GM18526 (cell line): Measurements from ENCODE around the gene CLCN7.

ENCODE experiments used
- POLR2A ChIP-seq: IDR thresholded peaks from 3 replicates; pipeline ENCODE4 v1.6.1; 2011; ENCODE audit not compliant: insufficient read length; ENCODE audit errors: extremely low read depth

CLCN7 gene

GRCh38 chr16:1505073-1505844, 30.4 kb upstream of the CLCN7 start:
- TF ChIP-seq POLR2A = no peak

DNA sequence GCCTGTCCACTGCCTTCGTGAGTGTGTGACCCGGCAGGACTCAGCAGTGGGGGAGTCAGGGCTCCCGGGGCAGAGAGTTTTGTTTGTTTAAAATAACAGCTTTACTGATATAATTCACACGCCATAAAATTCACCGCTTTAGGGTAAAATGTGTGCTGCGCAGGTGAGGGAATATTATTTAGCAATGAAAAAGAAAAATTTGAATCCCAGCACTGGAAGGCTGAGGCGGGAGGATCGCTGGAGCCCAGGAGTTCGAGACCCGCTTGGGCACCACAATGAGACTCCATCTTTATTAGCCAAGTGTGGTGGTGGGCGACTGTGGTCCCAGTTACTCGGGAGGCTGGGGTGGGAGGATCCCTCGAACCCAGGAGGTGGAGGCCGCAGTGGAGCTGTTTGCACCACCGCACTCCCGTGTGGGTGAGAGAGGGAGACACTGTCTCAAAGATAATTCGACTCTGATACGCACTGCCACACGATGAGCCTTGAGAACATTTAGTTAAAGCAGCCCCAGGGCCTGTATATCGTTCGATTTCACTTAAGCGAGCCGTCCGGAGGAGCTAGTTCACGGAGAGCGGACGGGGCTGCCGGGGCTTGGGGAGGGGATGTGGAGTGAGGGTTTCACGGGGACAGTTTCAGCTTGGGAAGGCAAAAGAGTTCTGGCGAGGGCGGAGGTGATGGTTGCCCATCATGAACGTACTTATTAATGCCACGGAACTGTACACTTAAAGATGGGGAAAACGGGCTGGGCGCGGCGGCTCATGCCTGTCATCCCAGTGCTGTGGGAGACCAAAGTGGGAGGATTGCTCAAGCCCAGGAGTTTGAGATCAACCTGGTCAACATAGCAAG, 28.5 kb upstream of the CLCN7 start:
- no peak for TF ChIP-seq POLR2A

GRCh38 chr16:1502092-1503004, 27.5 kb upstream of the CLCN7 start:
- TF ChIP-seq POLR2A = no peak

GRCh38 chr16:1501630-1502029, 26.8 kb upstream of the CLCN7 start:
- TF ChIP-seq POLR2A = no peak

DNA sequence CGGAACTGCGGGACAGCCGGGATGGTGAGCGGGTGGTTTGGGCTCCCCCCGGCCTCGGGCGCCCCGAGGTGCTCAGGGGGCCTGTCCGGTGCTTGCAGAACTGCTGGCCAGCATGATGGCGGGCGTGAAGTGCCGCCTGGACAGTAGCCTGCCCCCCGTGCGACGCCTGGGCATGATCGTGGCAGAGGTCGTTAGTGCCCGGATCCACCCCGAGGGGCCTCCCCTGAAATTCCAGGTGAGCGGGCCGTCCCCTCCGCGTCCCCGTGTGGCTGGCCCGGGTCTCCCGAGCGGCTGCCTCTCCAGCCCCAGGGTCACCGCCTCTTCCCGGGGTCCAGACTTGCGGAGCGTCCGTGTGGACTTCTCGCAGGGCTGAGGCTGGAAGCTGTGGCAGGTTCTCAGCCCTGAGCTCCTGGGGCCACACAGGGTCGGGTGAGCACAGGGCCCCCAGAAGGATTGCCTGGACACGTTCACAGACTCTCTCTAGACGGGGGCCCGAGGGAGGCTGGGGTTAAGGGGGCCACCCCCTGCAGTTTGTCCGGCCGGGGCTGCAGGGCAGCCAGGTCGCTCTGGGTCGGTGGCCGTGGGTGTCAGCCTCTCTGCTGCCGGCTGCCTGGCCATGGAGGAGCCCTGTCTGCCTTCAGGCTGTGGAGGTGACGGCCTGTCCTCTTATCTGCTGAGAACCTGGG, 25.8 kb upstream of the CLCN7 start:
- no peak for TF ChIP-seq POLR2A

DNA sequence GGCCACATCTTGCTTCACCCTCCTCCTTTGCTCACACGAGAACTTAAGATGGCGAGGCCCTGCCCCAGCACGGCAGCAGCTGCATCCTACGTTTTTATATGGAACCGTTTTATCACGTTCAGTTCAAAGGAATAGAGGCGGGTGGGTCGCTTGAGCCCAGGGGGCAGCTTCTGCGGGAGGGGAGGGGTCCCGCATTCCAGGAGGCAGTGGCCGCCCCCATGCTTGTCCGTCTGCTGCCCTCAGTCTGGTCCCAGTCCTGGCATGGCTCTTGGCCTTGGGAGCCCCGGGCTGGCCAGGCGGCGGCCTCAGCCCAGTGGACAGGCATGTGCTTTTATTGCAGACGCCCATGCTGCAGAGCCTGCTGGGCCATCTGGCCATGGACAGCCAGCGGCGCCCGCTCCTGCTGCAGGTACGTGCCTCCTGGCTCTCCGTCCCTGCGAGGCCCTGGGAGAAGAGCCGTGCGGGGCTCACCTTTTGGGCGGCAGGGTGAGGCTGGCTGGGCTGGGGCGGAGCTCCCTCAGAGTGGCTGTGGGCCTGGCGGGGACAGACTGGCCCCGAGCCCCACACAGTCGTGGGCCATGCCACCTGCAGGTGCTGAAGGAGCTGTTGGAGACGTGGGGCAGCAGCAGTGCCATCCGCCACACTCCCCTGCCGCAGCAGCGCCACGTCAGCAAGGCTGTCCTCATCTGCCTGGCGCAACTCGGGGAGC, 25.1 kb upstream of the CLCN7 start:
- no peak for TF ChIP-seq POLR2A

GRCh38 chr16:1498899-1499676, 24.3 kb upstream of the CLCN7 start:
- no peak for TF ChIP-seq POLR2A

DNA sequence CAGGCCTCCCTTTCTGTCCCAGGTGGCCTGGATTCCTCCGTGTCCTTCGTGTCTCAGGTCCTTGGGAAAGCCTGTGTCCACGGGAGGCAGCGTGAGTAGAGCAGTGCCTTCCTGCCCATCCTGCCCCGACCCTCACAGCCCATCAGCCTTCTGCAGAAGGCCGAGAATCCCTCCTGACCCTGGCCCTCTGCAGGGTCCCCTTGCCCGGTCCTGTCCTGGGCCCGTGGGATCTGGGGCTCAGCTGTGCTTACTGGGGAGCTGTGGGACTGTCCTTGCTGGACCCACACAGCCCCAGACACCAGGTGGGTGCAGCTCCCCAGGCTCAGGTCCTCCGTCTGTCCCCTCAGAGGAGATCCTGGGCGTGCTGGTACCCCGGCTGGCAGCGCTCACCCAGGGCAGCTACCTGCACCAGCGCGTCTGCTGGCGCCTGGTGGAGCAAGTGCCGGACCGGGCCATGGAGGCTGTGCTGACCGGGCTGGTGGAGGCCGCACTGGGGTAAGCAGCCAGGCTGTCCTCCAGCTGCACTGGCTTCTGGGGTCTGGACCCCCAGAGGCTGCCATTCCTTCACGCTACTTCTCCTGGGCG, 22.3 kb upstream of the CLCN7 start:
- TF ChIP-seq POLR2A = no peak

DNA sequence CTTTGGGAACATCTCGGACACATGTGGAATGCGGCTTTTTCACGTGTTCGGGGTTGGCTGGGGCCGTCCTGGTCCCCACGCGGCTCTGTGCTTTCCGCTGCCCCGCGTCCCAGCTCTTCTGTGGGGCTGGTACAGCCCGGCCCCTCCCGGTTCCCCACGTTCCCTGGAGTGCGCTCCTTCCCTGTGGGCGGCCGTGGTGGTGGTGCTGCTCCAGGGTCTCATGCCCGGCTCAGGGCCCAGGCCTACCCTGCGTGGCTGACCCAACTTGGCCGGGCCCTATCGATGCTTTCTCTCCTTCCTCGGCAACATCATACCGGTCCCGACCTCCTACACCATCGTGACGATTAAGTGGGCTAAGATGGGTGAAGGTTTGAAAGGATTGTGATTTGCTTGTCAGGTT, 21.6 kb upstream of the CLCN7 start:
- no peak for TF ChIP-seq POLR2A

GRCh38 chr16:1495889-1496262, 21.0 kb upstream of the CLCN7 start:
- no peak for TF ChIP-seq POLR2A

GRCh38 chr16:1495211-1495888, 20.5 kb upstream of the CLCN7 start:
- TF ChIP-seq POLR2A = no peak

DNA sequence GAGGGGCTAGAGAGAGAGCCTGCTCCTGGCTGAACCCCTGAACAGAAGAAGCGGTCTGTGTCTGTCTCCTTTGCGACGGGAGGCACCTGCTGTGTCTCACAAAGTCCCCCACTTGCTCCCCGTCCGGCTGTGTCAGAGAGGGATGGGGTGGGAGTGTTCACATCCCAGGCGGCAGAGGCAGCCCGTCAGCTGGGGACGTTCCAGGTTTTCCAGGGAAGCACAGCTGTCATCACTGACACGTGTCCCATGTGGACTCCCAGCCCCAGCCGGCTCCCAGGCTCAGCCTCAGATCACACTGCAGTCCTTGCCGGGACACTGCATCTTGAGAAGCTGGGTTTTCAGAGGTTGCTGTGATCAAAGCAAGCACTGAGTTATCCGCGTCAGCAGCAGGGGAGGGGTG, 19.9 kb upstream of the CLCN7 start:
- no peak for TF ChIP-seq POLR2A

DNA sequence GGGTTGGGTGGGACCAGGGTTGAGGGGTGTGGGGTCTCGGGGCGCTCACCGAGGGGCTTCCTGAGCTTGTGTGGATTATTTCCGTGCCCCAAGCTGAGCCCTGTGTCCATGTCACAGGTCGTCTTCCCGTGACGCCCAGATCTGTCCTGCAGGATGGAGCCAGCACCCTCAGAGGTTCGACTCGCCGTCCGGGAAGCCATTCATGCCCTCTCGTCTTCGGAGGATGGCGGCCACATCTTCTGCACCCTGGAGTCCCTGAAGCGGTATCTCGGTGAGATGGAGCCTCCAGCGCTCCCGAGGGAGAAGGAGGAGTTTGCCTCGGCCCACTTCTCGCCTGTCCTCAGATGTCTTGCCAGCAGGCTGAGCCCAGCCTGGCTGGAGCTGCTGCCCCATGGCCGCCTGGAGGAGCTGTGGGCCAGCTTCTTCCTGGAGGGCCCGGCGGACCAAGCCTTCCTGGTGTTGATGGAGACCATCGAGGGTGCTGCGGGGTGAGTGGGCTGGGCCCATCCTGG, 19.4 kb upstream of the CLCN7 start:
- TF ChIP-seq POLR2A = no peak

GRCh38 chr16:1493746-1494094, 18.9 kb upstream of the CLCN7 start:
- TF ChIP-seq POLR2A = no peak
